Endometrial microvascular endothelial cells (primary cell): ENCODE measurements around the gene LIAS. TPM values are rescaled to one million over a fixed set of nuclear protein-coding genes. Genes with fewer than 3 reads are reported as not detected.
"Not testable (repeated sequence)": the region's sequence is repeated elsewhere in the genome, so short reads cannot be mapped to it uniquely, and the experiment has no call there.

Experiments
- in situ Hi-C: cut with HindIII; loops from 2 replicates; pipeline ENCODE4 v1.10.0; 2017; ENCODE audit warnings: low sequenced_read_pairs, low pct_unique_long_range_greater_than_20kb; ENCODE audit errors: inconsistent ontology term
- total RNA-seq: library from RNA; depleted of rRNA; stranded (reverse); fragments of >200 nt; gene quantifications from one replicate; pipeline ENCODE4 v1.2.3, GENCODE V29; 2015; ENCODE audit errors: inconsistent ontology term

Gene LIAS
- 10.5 TPM for total RNA-seq

- in situ Hi-C loops = no loop called here
Observed at GRCh38 chr4:39458505-39459300, at the start of gene LIAS, which contains the start of gene RPL9. Gene LIAS, plus strand, starts transcription at chr4:39459056. Its CDS starts 62 bp downstream, at chr4:39459118. Gene RPL9, minus strand, starts transcription at chr4:39458922. Its CDS starts 483 bp downstream, at chr4:39458439.

DNA sequence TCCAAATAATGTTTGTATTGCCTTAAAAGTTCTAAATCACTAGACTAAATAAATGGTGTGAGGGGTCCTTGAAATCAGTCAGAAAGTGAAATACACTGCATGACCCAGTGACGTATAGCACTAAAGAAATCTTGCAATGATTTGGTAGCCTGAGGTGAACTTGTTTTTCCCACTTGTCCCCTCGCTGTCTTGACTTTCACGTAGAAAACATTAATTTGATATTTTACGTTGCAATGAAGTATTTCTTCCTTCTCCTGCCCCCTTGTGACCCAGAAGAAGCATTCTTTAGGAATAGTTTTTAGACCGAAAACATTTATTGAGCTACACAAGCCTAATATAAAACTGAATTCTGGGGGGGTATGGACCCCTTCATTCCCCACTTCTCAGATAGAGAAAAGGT is 48.4 kb upstream of the LIAS start:
- in situ Hi-C loops = no loop called here

DNA sequence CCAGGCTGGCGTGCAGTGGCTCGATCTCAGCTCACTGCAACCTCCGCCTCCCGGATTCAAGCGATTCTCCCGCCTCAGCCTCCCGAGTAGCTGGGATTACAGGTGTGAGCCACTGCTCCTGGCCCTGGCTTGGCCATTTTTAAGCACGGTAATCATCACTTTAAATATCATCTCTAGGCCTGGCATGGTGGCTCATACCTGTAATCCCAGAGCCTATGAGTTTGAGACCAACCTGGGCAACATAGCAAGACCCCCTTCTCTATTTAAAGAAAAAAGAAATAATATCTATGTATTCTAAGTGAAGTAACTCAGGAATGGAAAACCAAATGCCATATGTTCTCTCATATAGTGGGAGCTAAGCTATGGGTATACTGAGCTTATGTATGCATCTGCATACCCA is 47.3 kb upstream of the LIAS start:
- in situ Hi-C loops = not testable (repeated sequence)

- in situ Hi-C loops = no loop called here
Observed at GRCh38 chr4:39415678-39416283, 43.1 kb upstream of the LIAS start.

- in situ Hi-C loops = no loop called here
Observed at GRCh38 chr4:39422247-39422646, 36.6 kb upstream of the LIAS start.

- in situ Hi-C loops = not testable (repeated sequence)
Observed at GRCh38 chr4:39425297-39425696, 33.6 kb upstream of the LIAS start.

GRCh38 chr4:39426728-39427127 is 32.1 kb upstream of the LIAS start:
- in situ Hi-C loops = no loop called here

GRCh38 chr4:39427520-39428114 is 31.2 kb upstream of the LIAS start:
- in situ Hi-C loops = no loop called here

DNA sequence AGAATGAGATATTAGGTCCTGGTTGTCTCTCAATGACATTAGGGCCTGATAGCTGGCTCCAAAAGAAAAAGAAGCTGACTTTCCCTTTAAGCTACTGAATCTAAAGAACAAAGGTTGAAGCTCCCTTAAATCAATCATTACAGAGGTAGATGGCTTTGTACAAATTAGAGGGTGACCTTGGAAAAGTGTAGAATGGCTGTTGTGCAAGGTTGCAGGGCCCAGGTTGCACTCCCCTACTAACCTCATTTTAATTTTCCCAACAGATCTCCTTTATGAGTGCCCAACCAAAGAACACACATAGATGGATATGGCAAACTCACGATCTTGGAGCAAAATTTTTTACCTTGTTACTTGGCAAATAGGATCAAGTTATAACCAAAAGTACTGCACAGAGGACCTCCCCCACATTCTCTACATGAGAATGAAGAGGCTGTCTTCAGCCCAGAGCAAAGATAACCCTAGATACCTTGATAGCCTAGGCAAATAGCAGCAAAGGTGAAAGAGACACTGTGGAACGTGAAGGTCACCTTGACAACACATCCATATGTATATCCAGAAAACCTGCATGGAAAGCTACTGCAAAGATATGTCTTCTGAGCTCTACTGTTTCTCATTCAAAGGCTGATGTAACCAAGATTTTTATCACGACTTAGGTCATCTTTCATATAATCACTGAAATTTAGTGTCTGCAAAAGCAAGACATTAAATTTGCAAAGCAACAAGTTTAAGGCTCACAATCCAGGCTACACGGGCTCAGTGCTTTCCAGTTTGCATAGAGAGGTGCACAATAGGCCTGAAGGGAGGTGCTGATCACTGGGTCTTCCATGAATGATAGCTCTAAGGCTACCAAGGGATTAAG is 29.2 kb upstream of the LIAS start:
- in situ Hi-C loops = no loop called here

DNA sequence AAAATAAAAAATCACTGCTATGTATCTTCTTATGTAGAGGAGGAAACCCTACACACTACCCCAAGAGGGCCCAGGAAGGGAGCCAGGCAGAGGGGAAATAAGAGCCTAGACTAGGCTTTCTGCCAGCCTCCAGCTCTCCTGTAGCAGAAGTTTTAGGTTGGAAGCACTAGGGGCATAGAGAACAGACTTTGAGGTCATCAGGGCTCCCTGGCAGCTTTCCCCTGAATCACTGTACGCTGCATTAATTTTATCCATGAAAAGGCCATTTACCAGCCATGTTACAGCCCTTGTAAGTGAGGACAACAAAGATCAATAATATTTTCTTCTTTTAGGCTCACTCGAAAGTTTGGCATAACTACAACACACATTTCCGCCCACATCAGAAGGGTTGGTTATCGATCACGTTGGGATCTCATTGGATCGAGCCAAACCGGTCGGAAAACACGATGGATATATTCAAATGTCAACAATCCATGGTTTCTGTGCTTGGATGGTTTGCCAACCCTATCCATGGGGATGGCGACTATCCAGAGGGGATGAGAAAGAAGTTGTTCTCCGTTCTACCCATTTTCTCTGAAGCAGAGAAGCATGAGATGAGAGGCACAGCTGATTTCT is 24.9 kb upstream of the LIAS start:
- in situ Hi-C loops = no loop called here

DNA sequence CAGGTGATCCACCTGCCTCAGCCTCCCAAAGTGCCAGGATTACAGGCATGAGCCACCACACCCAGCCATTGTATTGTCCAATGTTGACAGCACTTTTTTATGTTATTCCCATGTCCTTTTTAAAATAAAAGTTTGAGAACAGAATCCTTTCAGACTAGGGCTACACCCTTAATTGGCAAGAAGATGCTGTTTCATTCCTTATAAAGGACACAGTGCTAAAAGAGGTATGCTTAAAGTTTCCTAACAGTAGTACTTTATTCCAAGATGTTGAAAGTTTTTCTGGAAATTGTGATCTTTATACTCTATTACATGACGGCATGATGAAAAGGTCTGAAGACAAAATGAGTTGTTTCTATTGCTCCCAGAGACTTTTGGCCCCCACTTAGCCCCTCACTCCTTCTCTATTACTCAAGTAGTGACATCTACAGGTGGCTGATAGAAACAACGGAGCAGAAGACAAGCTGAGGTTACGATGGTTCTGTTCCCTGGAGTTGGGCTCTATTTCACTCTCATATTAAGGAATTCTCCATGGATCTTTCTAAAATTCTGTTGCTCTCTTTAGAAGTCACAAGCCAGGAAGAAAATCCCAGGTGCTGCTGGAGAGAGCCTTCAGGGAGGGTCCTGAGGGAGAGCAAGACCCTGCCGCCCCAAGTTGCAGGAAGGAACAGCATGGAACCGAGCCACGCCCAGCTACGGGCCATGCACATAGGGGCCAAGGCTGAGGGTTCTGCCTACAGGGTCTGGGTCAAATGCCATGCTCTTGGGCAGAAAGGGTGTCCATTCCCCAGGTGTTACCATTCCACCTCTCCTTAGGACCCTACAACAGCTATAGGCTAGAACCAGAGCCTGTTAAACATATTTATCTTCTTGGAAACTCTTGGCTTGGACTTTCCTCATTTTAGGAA is 22.9 kb upstream of the LIAS start:
- in situ Hi-C loops = no loop called here

DNA sequence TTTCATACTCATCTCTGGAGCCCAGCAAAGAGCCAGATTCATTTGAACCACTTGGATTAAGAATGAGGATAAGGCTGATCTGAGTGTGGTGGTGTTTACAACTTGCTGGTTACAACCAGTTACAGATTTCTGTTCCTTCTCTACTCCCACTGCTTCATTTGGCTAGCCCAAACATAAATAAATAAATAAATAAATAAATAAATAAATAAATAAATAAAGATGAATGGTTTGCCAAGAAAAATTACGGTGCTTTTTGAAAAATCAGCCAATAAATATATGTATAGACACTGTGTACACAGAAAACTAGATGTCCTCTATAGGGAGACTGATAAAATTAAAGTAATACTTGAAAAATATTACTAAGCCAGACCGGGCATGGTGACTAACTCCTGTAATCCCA is 17.3 kb upstream of the LIAS start:
- in situ Hi-C loops = no loop called here

DNA sequence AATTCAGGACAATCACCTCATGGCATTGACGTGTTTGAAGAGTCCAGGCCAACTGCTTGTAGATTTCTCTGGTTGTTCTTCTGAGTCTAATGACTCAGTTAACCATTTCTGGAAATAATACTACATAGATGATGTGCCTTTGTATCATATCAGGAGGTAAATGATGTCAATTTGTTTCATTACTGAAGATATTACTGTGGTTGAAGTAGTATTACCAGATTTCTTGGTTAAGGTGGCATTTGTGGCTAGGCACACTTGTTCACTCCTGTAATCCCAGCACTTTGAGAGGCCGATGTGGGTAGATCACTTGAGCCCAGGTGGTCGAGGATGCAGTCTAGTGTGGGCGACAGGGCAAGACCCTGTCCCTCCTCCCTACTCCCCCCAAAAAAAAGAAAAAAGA is 15.9 kb upstream of the LIAS start:
- in situ Hi-C loops = no loop called here

DNA sequence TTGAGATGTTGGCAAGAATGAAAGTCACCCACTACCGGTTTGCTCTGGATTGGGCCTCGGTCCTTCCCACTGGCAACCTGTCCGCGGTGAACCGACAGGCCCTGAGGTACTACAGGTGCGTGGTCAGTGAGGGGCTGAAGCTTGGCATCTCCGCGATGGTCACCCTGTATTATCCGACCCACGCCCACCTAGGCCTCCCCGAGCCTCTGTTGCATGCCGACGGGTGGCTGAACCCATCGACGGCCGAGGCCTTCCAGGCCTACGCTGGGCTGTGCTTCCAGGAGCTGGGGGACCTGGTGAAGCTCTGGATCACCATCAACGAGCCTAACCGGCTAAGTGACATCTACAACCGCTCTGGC is 12.4 kb upstream of the LIAS start:
- in situ Hi-C loops = no loop called here

DNA sequence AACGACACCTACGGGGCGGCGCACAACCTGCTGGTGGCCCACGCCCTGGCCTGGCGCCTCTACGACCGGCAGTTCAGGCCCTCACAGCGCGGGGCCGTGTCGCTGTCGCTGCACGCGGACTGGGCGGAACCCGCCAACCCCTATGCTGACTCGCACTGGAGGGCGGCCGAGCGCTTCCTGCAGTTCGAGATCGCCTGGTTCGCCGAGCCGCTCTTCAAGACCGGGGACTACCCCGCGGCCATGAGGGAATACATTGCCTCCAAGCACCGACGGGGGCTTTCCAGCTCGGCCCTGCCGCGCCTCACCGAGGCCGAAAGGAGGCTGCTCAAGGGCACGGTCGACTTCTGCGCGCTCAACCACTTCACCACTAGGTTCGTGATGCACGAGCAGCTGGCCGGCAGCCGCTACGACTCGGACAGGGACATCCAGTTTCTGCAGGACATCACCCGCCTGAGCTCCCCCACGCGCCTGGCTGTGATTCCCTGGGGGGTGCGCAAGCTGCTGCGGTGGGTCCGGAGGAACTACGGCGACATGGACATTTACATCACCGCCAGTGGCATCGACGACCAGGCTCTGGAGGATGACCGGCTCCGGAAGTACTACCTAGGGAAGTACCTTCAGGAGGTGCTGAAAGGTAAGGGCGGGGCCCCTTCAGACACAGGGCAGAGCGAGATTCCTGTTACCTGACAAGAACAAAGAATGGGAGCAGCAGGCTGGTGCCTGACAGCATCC is 11.8 kb upstream of the LIAS start:
- in situ Hi-C loops = no loop called here

- in situ Hi-C loops = no loop called here
Observed at GRCh38 chr4:39450618-39451017, 8.2 kb upstream of the LIAS start.

- in situ Hi-C loops = no loop called here
Observed at GRCh38 chr4:39451423-39452023, 7.3 kb upstream of the LIAS start.
